ENCODE results near the gene EZH1.
"Not testable (repeated sequence)": the region's sequence is repeated elsewhere in the genome, so short reads cannot be mapped to it uniquely, and the experiment has no call there.

EZH1 gene

GRCh38 chr17:42772945-42773289, 28.1 kb upstream of the EZH1 start:
- no peak for DNase-seq (ENCODE audit: low read depth)

- DNase-seq (ENCODE audit: low read depth): not testable (repeated sequence)
Measured at GRCh38 chr17:42769964-42770363, 25.1 kb upstream of the EZH1 start.

- DNase-seq (ENCODE audit: low read depth): not testable (repeated sequence)
Measured at GRCh38 chr17:42768006-42768405, 23.2 kb upstream of the EZH1 start.

GRCh38 chr17:42767512-42767911, 22.7 kb upstream of the EZH1 start:
- no peak for DNase-seq (ENCODE audit: low read depth)

- DNase-seq (ENCODE audit: low read depth): no peak
Measured at GRCh38 chr17:42766124-42766523, 21.3 kb upstream of the EZH1 start.

GRCh38 chr17:42761638-42762037, 16.8 kb upstream of the EZH1 start:
- no peak for DNase-seq (ENCODE audit: low read depth)

GRCh38 chr17:42760652-42761581, 16.1 kb upstream of the EZH1 start, which contains the start of gene RAMP2:
TSS of gene RAMP2 (plus strand) at chr17:42761227. CDS start at chr17:42761262, 35 bp downstream.
- DNase-seq (ENCODE audit: low read depth): no peak

GRCh38 chr17:42759982-42760651, 15.3 kb upstream of the EZH1 start:
- no peak for DNase-seq (ENCODE audit: low read depth)

GRCh38 chr17:42754782-42755181, 9.9 kb upstream of the EZH1 start:
- DNase-seq (ENCODE audit: low read depth): no peak

GRCh38 chr17:42751628-42752027, 6.8 kb upstream of the EZH1 start:
- peak; percentile 78 for DNase-seq (ENCODE audit: low read depth)

GRCh38 chr17:42750739-42751344, 6.0 kb upstream of the EZH1 start:
- no peak for DNase-seq (ENCODE audit: low read depth)

GRCh38 chr17:42748908-42749798, 4.3 kb upstream of the EZH1 start:
- no peak for DNase-seq (ENCODE audit: low read depth)

- DNase-seq (ENCODE audit: low read depth): no peak
Measured at GRCh38 chr17:42748202-42748907, 3.5 kb upstream of the EZH1 start.

GRCh38 chr17:42744283-42744805, 496 bp downstream of the EZH1 start:
- peak; percentile 34 for DNase-seq (ENCODE audit: low read depth)

GRCh38 chr17:42743595-42744282, 1.1 kb downstream of the EZH1 start:
- no peak for DNase-seq (ENCODE audit: low read depth)

GRCh38 chr17:42742916-42743315, 1.9 kb downstream of the EZH1 start:
- not testable (repeated sequence) for DNase-seq (ENCODE audit: low read depth)

- no peak for DNase-seq (ENCODE audit: low read depth)
Measured at GRCh38 chr17:42740699-42741098, 4.1 kb downstream of the EZH1 start.

- no peak for DNase-seq (ENCODE audit: low read depth)
Measured at GRCh38 chr17:42725143-42725542, 19.7 kb downstream of the EZH1 start.

- DNase-seq (ENCODE audit: low read depth): peak; percentile 58
Measured at GRCh38 chr17:42723636-42724035, 21.2 kb downstream of the EZH1 start.

GRCh38 chr17:42720996-42721583, 23.8 kb downstream of the EZH1 start:
- peak; percentile 67 for DNase-seq (ENCODE audit: low read depth)
